Measurements from ENCODE around the gene PPP3CB.

Gene PPP3CB

DNA sequence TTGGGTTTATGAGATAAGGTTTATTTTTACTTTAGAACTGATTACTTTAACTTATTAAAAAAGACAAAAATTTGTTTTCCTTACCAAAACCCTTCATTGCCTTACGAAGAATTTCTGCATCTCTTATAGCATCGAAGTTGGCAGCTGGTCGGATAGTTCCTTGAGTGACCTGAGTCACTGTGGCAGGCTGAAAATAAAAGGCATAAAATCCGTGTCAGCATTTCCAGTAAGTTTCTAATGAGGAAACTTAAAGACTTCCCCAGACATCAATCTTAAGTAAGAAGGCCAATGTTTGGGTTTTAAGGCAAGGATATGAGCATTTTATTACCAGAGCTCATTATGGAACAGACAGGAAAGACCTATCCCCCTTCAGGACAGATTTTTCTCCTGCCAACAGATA lies 107.6 kb downstream of the PPP3CB start:
- Histone ChIP-seq H3K9ac (ENCODE audit: low read depth, low read length) (no peak overlapping the region), H3K9me3 (ENCODE audit: insufficient read depth, low read depth, low read length) (no peaks in the 10 kb centered on the region), H3K4me3 (ENCODE audit: low read length) (no peak overlapping the region), H3K36me3 (ENCODE audit: insufficient read depth, low read depth, low read length) (peaks cover 53% of the 10 kb centered on the region), H3K27ac (ENCODE audit: low read length) (no peak overlapping the region), H3K27me3 (ENCODE audit: insufficient read depth, low read length) (no peaks in the 10 kb centered on the region), H3K4me1 (ENCODE audit: insufficient read depth, low read length) (no peaks in the 10 kb centered on the region)

DNA sequence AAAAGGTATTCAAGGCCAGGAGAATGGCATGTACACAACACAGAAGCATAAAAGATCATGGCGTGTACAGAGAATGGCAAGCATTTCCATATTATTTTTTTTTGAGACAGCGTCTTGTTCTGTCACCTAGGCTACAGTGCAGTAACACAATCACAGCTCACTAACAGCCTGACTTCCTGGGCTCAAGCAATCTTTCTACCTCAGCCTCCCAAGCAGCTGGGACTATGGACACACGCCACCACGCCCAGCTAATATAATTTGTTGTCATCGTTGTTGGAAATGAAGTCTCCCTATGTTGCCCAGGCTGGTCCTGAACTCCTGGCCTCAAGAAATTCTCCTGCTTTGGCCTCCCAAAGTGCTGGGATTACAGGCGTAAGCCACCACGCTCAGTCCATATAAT lies 109.2 kb downstream of the PPP3CB start:
- Histone ChIP-seq H3K9me3 (ENCODE audit: insufficient read depth, low read depth, low read length) (no peaks in the 10 kb centered on the region), H3K36me3 (ENCODE audit: insufficient read depth, low read depth, low read length) (peaks cover 64% of the 10 kb centered on the region), H3K27me3 (ENCODE audit: insufficient read depth, low read length) (no peaks in the 10 kb centered on the region), H3K9ac (ENCODE audit: low read depth, low read length) (no peak overlapping the region), H3K4me1 (ENCODE audit: insufficient read depth, low read length) (no peaks in the 10 kb centered on the region), H3K27ac (ENCODE audit: low read length) (no peak overlapping the region), H3K4me3 (ENCODE audit: low read length) (no peak overlapping the region)
